Stomach (tissue), 9 donors: ENCODE results near the gene ATP8A2. TPM values are rescaled to one million over a fixed set of nuclear protein-coding genes. Genes with fewer than 3 reads are reported as not detected.

Experiments
- DNase-seq, 2 donors: peaks; one replicate each; pipeline versions ENCODE4 v3.0.0 to v3.0.0-alpha.2; 2013 to 2019
- H3K27ac ChIP-seq, 5 donors: fragments of 200-600 bp in 4 of 5; sonication (generic) in 4 of 5; one replicate each; pipeline ENCODE4 v1.5.1; 2013 to 2019; ENCODE audit warnings: mild to moderate bottlenecking in 1 of 5, moderate library complexity in 1 of 5
- H3K27me3 ChIP-seq, 3 donors: fragments of 200-600 bp; sonication (generic); one replicate each; pipeline ENCODE4 v1.5.1; 2017 to 2019; ENCODE audit warnings: mixed run types in 1 of 3
- H3K36me3 ChIP-seq, 4 donors: fragments of 200-600 bp; sonication (generic); 1 replicate in 3 of 4; 2 replicates in 1 of 4; pipeline ENCODE4 v1.5.1; 2016 to 2019
- H3K4me1 ChIP-seq, 4 donors: fragments of 200-600 bp; sonication (generic); one replicate each; pipeline ENCODE4 v1.5.1; 2016 to 2019
- H3K4me3 ChIP-seq, 4 donors: fragments of 200-600 bp; sonication (generic) in 3 of 4; one replicate each; pipeline ENCODE4 v1.5.1; 2016 to 2019; ENCODE audit warnings: mild to moderate bottlenecking in 1 of 4
- H3K9me3 ChIP-seq, 4 donors: fragments of 200-600 bp; sonication (generic); one replicate each; pipeline ENCODE4 v1.5.1; 2016 to 2019
- EP300 ChIP-seq: sonication (generic); formaldehyde crosslinking; IDR thresholded peaks from one replicate; pipeline ENCODE4 v1.6.1; 2017; ENCODE audit warnings: antibody characterized with exemption
- POLR2A ChIP-seq, 4 donors: fragments of 450-650 bp; IDR thresholded peaks; one replicate each; pipeline ENCODE4 v1.6.1; 2016; ENCODE audit warnings: antibody characterized with exemption in 4 of 4, control low read depth in 2 of 4, mild to moderate bottlenecking in 1 of 4, moderate library complexity in 1 of 4
- POLR2AphosphoS5 ChIP-seq, 3 donors: sonication (generic); formaldehyde crosslinking; IDR thresholded peaks; one replicate each; pipeline ENCODE4 v1.6.1; 2016; ENCODE audit warnings: antibody characterized with exemption in 3 of 3
- WGBS, 5 donors: extraction: QIAGEN DNeasy Blood & Tissue Kit in 3 of 5; methylation state at CpG; one replicate each; pipeline versions ENCODE4 v1.1.5 to v1.1.7; 2013 to 2018; 5-methylcytosine and 5-hydroxymethylcytosine counted together
- intact Hi-C: fragments of 100-400 bp; cut with DNase I; formaldehyde crosslinking; loops from one replicate; pipeline ENCODE4 v1.15.1; 2023; ENCODE audit warnings: low total_unique reads
- polyA plus RNA-seq, 3 donors: library from polyadenylated mRNA; stranded (reverse); fragments of 200-250 nt; gene quantifications; one replicate each; pipeline ENCODE4 v1.2.3, GENCODE V29; 2013
- total RNA-seq, 5 donors: library from RNA; depleted of rRNA; stranded (reverse); fragments of >200 nt; gene quantifications; one replicate each; pipeline versions ENCODE4 v1.1.0 to v1.2.3, GENCODE V29; 2014 to 2016
- TF ChIP-seq, protein P1 (sequence below), 7 experiments: fragments of 450-650 bp in 4 of 7; fragments of 200-600 bp in 3 of 7; sonication (generic) in 3 of 7; IDR thresholded peaks; one replicate each; pipeline ENCODE4 v1.5.1; 2016 to 2019; ENCODE audit warnings: antibody characterized with exemption in 7 of 7, control low read depth in 2 of 7, mild to moderate bottlenecking in 1 of 7
- donor health status: healthy with polysubstance abuse.
- donor health status: Bipolar disorder and iron deficiency.
- donor health status: healthy.

Gene ATP8A2
- total and polyA plus RNA-seq, 8 donors: 0.12 to 3.5 (median 0.20) TPM; not detected in 3

DNA sequence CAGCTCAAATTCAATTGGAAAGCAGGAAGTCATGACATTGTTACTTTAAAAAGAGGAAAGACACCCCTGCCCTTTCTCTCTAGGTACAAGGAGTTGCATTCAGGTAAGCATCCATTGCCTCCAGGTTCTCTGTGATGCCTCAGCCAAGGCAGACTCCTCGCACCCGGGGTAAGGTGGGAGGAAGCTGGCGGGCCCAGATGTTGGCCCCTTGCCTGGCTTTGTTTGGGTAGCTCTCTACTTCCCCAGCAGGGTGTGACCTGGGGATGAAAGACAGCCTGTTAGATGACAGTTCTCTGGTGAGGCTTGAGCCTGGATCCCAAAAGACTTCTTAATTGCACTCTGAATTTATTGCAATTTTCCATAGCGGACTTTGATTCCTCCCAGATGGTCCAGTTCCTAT, 654.4 kb downstream of the ATP8A2 start:
- TF ChIP-seq POLR2A (IDR thresholded peaks at IDR 0.05): no peak
- TF ChIP-seq, protein P1, sequence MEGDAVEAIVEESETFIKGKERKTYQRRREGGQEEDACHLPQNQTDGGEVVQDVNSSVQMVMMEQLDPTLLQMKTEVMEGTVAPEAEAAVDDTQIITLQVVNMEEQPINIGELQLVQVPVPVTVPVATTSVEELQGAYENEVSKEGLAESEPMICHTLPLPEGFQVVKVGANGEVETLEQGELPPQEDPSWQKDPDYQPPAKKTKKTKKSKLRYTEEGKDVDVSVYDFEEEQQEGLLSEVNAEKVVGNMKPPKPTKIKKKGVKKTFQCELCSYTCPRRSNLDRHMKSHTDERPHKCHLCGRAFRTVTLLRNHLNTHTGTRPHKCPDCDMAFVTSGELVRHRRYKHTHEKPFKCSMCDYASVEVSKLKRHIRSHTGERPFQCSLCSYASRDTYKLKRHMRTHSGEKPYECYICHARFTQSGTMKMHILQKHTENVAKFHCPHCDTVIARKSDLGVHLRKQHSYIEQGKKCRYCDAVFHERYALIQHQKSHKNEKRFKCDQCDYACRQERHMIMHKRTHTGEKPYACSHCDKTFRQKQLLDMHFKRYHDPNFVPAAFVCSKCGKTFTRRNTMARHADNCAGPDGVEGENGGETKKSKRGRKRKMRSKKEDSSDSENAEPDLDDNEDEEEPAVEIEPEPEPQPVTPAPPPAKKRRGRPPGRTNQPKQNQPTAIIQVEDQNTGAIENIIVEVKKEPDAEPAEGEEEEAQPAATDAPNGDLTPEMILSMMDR (IDR thresholded peaks at IDR 0.05): no peak
- TF ChIP-seq EP300: no peak
- TF ChIP-seq POLR2AphosphoS5 (IDR thresholded peaks at IDR 0.05): no peak
- DNase-seq: no peak
- Histone ChIP-seq H3K4me1 (peaks cover 3 to 20% (median 11%) of the 10 kb centered on the region in 4 donors), H3K4me3 (no peak overlapping the region), H3K27me3 (no peaks in the 10 kb centered on the region), H3K9me3 (no peaks in the 10 kb centered on the region), H3K36me3 (no peaks in the 10 kb centered on the region), H3K27ac (no peak overlapping the region)
- intact Hi-C loops: no loop called here
- 51 to 68% (median 55%) methylated on average over 4 of the region's 4 CpGs for WGBS, 5 donors

DNA sequence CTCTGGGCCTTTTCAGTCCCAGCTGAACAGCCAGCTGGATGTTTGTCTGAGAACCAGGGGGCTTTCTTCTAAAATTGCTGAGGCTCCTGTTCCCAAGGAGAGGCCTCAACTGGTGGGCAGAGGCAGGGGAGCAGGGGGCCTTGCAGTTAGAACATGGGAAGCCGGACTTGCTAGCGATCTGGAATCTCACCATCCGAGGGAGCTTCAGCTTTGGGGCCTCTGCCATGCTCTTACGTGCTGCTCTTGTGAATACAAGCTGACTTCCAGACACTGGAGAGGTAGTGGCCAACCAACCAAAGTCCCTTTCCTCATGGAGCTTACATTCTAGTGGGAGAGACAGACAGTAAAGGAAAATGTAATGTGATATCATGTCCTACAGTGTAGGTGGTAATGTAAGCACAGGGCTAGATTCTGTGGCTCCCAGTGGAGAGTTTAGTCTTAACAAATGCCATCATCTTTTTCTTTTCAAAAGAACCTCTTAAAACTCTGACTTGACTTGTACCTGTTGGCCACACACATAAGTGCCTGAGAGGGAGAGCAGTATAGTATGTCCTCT, 657.9 kb downstream of the ATP8A2 start:
- DNase-seq: no peak
- no peaks in the 10 kb centered on the region for H3K9me3 ChIP-seq
- no peaks in the 10 kb centered on the region for H3K27me3 ChIP-seq
- TF ChIP-seq, protein P1 (IDR thresholded peaks at IDR 0.05): no peak
- TF ChIP-seq POLR2A (IDR thresholded peaks at IDR 0.05) (no peak), POLR2AphosphoS5 (IDR thresholded peaks at IDR 0.05) (no peak), EP300 (no peak)
- no peaks in the 10 kb centered on the region for H3K36me3 ChIP-seq
- intact Hi-C loops: no loop called here
- H3K4me1 ChIP-seq: peaks cover 0 to 3% (median 0%) of the 10 kb centered on the region in 4 donors
- H3K27ac ChIP-seq: no peak overlapping the region
- WGBS, 5 donors: 79 to 99% (median 95%) methylated on average over 3 to 4 of the region's 4 CpGs
- no peak overlapping the region for H3K4me3 ChIP-seq

DNA sequence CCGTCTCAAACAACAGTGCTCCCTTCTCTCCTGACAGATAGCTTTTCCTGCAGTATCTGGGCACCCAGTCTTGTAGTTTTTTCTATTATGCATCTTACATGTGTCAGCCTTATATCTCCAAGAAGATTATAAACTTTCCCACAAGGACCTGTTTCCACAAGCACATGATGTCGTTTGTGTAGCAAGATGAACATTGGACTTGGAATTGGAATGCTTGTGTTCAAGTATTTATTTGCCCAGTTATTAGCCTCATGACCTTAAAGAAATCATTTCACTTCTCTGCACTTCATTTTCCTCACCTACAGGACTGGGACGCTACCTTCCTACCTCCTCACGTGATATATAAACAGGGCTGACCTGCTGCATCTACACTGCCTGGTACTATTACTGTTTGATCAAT, 658.6 kb downstream of the ATP8A2 start:
- H3K27ac ChIP-seq: no peak overlapping the region
- intact Hi-C loops: no loop called here
- no peaks in the 10 kb centered on the region for H3K36me3 ChIP-seq
- WGBS, 5 donors: 63 to 85% (median 78%) methylated on average over 4 of the region's 4 CpGs
- no peaks in the 10 kb centered on the region for H3K27me3 ChIP-seq
- no peaks in the 10 kb centered on the region for H3K4me1 ChIP-seq
- no peaks in the 10 kb centered on the region for H3K9me3 ChIP-seq
- no peak overlapping the region for H3K4me3 ChIP-seq
- DNase-seq: no peak
- TF ChIP-seq POLR2A (IDR thresholded peaks at IDR 0.05) (no peak), EP300 (no peak), POLR2AphosphoS5 (IDR thresholded peaks at IDR 0.05) (no peak)
- TF ChIP-seq, protein P1 (IDR thresholded peaks at IDR 0.05): no peak

DNA sequence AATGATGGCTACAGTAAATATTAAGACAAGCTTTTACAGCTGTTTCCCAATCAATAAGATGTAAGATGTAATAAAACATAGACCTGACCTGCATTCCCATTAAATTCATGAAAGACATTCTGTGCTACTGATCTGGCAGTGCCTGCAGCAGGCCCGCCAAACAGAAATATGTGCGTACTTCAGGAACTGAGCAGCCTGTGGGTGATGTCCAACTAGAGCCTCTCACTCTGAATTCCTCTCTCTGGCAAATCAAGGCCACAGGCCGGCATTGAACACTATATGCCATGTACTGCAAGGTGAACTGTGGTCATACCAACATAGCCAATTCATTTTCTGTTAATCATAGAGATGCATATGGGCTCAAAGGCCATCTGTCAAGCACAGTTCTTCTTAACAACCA, 662.2 kb downstream of the ATP8A2 start:
- Histone ChIP-seq H3K27ac (no peak overlapping the region), H3K9me3 (no peaks in the 10 kb centered on the region), H3K4me1 (no peaks in the 10 kb centered on the region), H3K27me3 (no peaks in the 10 kb centered on the region), H3K4me3 (no peak overlapping the region), H3K36me3 (no peaks in the 10 kb centered on the region)
- intact Hi-C loops: no loop called here
- no peak for TF ChIP-seq POLR2A (IDR thresholded peaks at IDR 0.05)
- TF ChIP-seq EP300: no peak
- no peak for TF ChIP-seq POLR2AphosphoS5 (IDR thresholded peaks at IDR 0.05)
- TF ChIP-seq, protein P1 (IDR thresholded peaks at IDR 0.05): no peak
- no peak for DNase-seq
- WGBS, 5 donors: 86 to 98% (median 94%) methylated on average over 3 of the region's 3 CpGs
